HCT116 (cell line): Measurements from ENCODE around the gene ANKRD24. TPM values are rescaled to one million over a fixed set of nuclear protein-coding genes. Genes with fewer than 3 reads are reported as not detected.

Experiments used
- ATAC-seq: fragments of 200-7000 bp; cut with Tn5 transposase; 2 replicates; pipeline ENCODE4 v1.9.1; 2020; ENCODE audit warnings: mild to moderate bottlenecking, moderate library complexity
- BruUV-seq: library from RNA; stranded (reverse); fragments of 400-500 nt; replicated peaks from 2 replicates; lab custom pipeline; 2021; lab: Mats Ljungman, UMichigan
- CTCF ChIA-PET: fragments of 300-600 bp; sonication (Branson Sonifier 250); formaldehyde crosslinking; loops from one replicate; lab custom pipeline; 2021; ENCODE audit warnings: antibody characterized with exemption; lab: Charles Lee
- POLR2A ChIA-PET: fragments of 300-600, 350-600 bp; sonication (Branson Sonifier 250); formaldehyde crosslinking; loops from one replicate; lab custom pipeline; 2021; ENCODE audit warnings: antibody characterized with exemption; lab: Charles Lee
- RAD21 ChIA-PET, 2 experiments: fragments of 300-600 bp; sonication (Branson Sonifier 250); formaldehyde crosslinking; loops; one replicate each; lab custom pipeline; 2023; ENCODE audit warnings: low total read pairs in 2 of 2; ENCODE audit not compliant: uncharacterized antibody in 2 of 2, unreplicated experiment in 2 of 2, low non-redundant PET in 1 of 2; lab: Charles Lee
- DNase-seq: peaks from one replicate; pipeline ENCODE4 v3.0.0-alpha.2; 2010; ENCODE audit warnings: low read depth, low spot score
- H2AFZ ChIP-seq: fragments of 200-600 bp; shearing (Covaris generic), sonication (generic); 2 replicates; pipeline ENCODE4 v1.6.1; 2017; ENCODE audit warnings: low read depth, mixed run types, mixed read lengths, antibody characterized with exemption, low read length; ENCODE audit not compliant: poor library complexity, severe bottlenecking
- H3K27ac ChIP-seq: 2 replicates; pipeline ENCODE4 v1.5.1; 2012; ENCODE audit warnings: low read depth, low read length
- H3K27me3 ChIP-seq: fragments of 200-600 bp; sonication (generic); 2 replicates; pipeline ENCODE4 v1.6.1; 2016; ENCODE audit warnings: mixed run types, low read length, mixed read lengths; ENCODE audit not compliant: insufficient read depth
- H3K36me3 ChIP-seq, 2 experiments: fragments of 200-500 bp in 1 of 2; fragments of 200-600 bp in 1 of 2; sonication (Bioruptor generic) in 1 of 2; sonication (generic) in 1 of 2; 2 replicates each; pipeline versions ENCODE4 v1.5.1 to v1.6.1; 2014 to 2016; ENCODE audit warnings: low read length in 2 of 2, inconsistent platforms in 1 of 2, mixed read lengths in 1 of 2, mixed run types in 1 of 2; ENCODE audit not compliant: insufficient read depth in 2 of 2, control insufficient read depth in 1 of 2
- H3K4me1 ChIP-seq, 2 experiments: fragments of 200-600 bp in 1 of 2; sonication (generic) in 1 of 2; 2 replicates each; pipeline versions ENCODE4 v1.5.1 to v1.6.1; 2012 to 2017; ENCODE audit warnings: low read length in 2 of 2, inconsistent platforms in 1 of 2, mild to moderate bottlenecking in 1 of 2, mixed read lengths in 1 of 2, mixed run types in 1 of 2, moderate library complexity in 1 of 2; ENCODE audit not compliant: insufficient read depth in 2 of 2, control insufficient read depth in 1 of 2
- H3K4me2 ChIP-seq: fragments of 200-600 bp; sonication (generic); 2 replicates; pipeline ENCODE4 v1.6.1; 2017; ENCODE audit warnings: mixed run types, low read length, mixed read lengths
- H3K4me3 ChIP-seq, 2 experiments: fragments of 200-600 bp in 1 of 2; sonication (generic) in 1 of 2; replicated peaks in 1 of 2; 2 replicates each; pipeline ENCODE4 v1.5.1; 2011 to 2016; ENCODE audit warnings: low read length in 2 of 2, control low read depth in 1 of 2, low read depth in 1 of 2, mild to moderate bottlenecking in 1 of 2, mixed read lengths in 1 of 2, mixed run types in 1 of 2
- H3K79me2 ChIP-seq: fragments of 200-600 bp; sonication (generic); 2 replicates; pipeline ENCODE4 v1.6.1; 2017; ENCODE audit warnings: mild to moderate bottlenecking, mixed run types, low read length, moderate library complexity, mixed read lengths; ENCODE audit not compliant: insufficient read depth
- H3K9ac ChIP-seq: fragments of 200-600 bp; sonication (generic); 2 replicates; pipeline ENCODE4 v1.6.1; 2016; ENCODE audit warnings: low read length, mixed read lengths
- H3K9me2 ChIP-seq: fragments of 200-600 bp; sonication (generic), shearing (Covaris generic); 2 replicates; pipeline ENCODE4 v1.6.1; 2017; ENCODE audit warnings: mixed run types, mild to moderate bottlenecking, moderate library complexity; ENCODE audit not compliant: insufficient read depth
- H3K9me3 ChIP-seq, 2 experiments: fragments of 200-500 bp in 1 of 2; fragments of 200-600 bp in 1 of 2; sonication (Bioruptor generic) in 1 of 2; sonication (generic) in 1 of 2; 2 replicates each; pipeline ENCODE4 v1.6.1; 2014 to 2017; ENCODE audit warnings: low read length in 2 of 2, mixed read lengths in 2 of 2, inconsistent platforms in 1 of 2, low read depth in 1 of 2, mild to moderate bottlenecking in 1 of 2, mixed run types in 1 of 2, moderate library complexity in 1 of 2; ENCODE audit not compliant: control insufficient read depth in 1 of 2, insufficient read depth in 1 of 2
- H4K20me1 ChIP-seq: fragments of 200-600 bp; sonication (generic), shearing (Covaris generic); 2 replicates; pipeline ENCODE4 v1.6.1; 2017; ENCODE audit warnings: mixed run types, mild to moderate bottlenecking, moderate library complexity; ENCODE audit not compliant: insufficient read depth
- ATF3 ChIP-seq: IDR thresholded peaks from 2 replicates; pipeline ENCODE4 v1.6.1; 2012
- CBX3 ChIP-seq: IDR thresholded peaks from 2 replicates; pipeline ENCODE4 v1.6.1; 2012; ENCODE audit warnings: low read depth
- CEBPB ChIP-seq: IDR thresholded peaks from 2 replicates; pipeline ENCODE4 v1.6.1; 2012; ENCODE audit warnings: low read depth
- EGR1 ChIP-seq: IDR thresholded peaks from 2 replicates; pipeline ENCODE4 v1.6.1; 2012; ENCODE audit warnings: low read depth
- ELF1 ChIP-seq: IDR thresholded peaks from 2 replicates; pipeline ENCODE4 v1.6.1; 2012; ENCODE audit warnings: low read depth, borderline replicate concordance
- EZH2 ChIP-seq: fragments of 200-600 bp; sonication (generic); IDR thresholded peaks from 2 replicates; pipeline ENCODE4 v1.6.1; 2017; ENCODE audit warnings: antibody characterized with exemption, mixed run types
- EZH2phosphoT487 ChIP-seq: fragments of 200-600 bp; IDR thresholded peaks from 2 replicates; pipeline ENCODE4 v1.6.1; 2018; ENCODE audit warnings: antibody characterized with exemption, borderline replicate concordance
- FOSL1 ChIP-seq: IDR thresholded peaks from 2 replicates; pipeline ENCODE4 v1.6.1; 2012; ENCODE audit warnings: low read depth
- JUND ChIP-seq: IDR thresholded peaks from 2 replicates; pipeline ENCODE4 v1.6.1; 2012
- MAX ChIP-seq: IDR thresholded peaks from 2 replicates; pipeline ENCODE4 v1.6.1; 2012
- POLR2A ChIP-seq: IDR thresholded peaks from 2 replicates; pipeline ENCODE4 v1.7.0; 2011; ENCODE audit warnings: borderline replicate concordance; ENCODE audit not compliant: insufficient read depth, insufficient read length; ENCODE audit errors: extremely low read depth
- POLR2AphosphoS5 ChIP-seq: IDR thresholded peaks from 2 replicates; pipeline ENCODE4 v1.6.1; 2011; ENCODE audit warnings: mild to moderate bottlenecking, low read depth, low read length, moderate library complexity
- RAD21 ChIP-seq: IDR thresholded peaks from 2 replicates; pipeline ENCODE4 v1.6.1; 2012; ENCODE audit warnings: low read depth, mild to moderate bottlenecking
- REST ChIP-seq: IDR thresholded peaks from 2 replicates; pipeline ENCODE4 v1.6.1; 2012; ENCODE audit warnings: low read depth
- SP1 ChIP-seq: IDR thresholded peaks from 2 replicates; pipeline ENCODE4 v1.6.1; 2012; ENCODE audit warnings: low read depth
- TCF7L2 ChIP-seq: IDR thresholded peaks from 2 replicates; pipeline ENCODE4 v1.7.0; 2011; ENCODE audit warnings: borderline replicate concordance, inconsistent platforms; ENCODE audit not compliant: insufficient read depth, insufficient read length; ENCODE audit errors: extremely low read depth
- YY1 ChIP-seq: IDR thresholded peaks from 2 replicates; pipeline ENCODE4 v1.6.1; 2011; ENCODE audit warnings: low read length, low read depth, moderate library complexity, mild to moderate bottlenecking; ENCODE audit not compliant: insufficient replicate concordance; ENCODE audit errors: extremely low read depth
- ZBTB33 ChIP-seq: IDR thresholded peaks from 2 replicates; pipeline ENCODE4 v1.6.1; 2011; ENCODE audit warnings: mild to moderate bottlenecking, low read length, moderate library complexity; ENCODE audit not compliant: insufficient replicate concordance; ENCODE audit errors: extremely low read depth
- ZFX ChIP-seq: fragments of 450-650 bp; IDR thresholded peaks from 2 replicates; pipeline ENCODE4 v1.6.1; 2017
- ZNF274 ChIP-seq: fragments of 200-500 bp; sonication (Bioruptor generic); IDR thresholded peaks from 2 replicates; pipeline ENCODE4 v1.6.1; 2014; ENCODE audit warnings: mild to moderate bottlenecking, low read depth, low read length, inconsistent platforms
- intact Hi-C: fragments of 100-400 bp; cut with micrococcal nuclease; formaldehyde crosslinking; loops from 2 replicates; pipeline ENCODE4 v1.10.0; 2022
- total RNA-seq: library from RNA; stranded (reverse); gene quantifications from one replicate; pipeline ENCODE4 v1.2.1, GENCODE V29; 2021; ENCODE audit not compliant: unreplicated experiment

Gene ANKRD24
- total RNA-seq, 1 experiment from 2014 or later: 1.7 TPM

- intact Hi-C loops: no loop called here
- H3K9me2 ChIP-seq: no peaks in the 10 kb centered on the region
- TF ChIP-seq ZFX: no peak
- TF ChIP-seq YY1: no peak
- TF ChIP-seq ELF1: no peak
- TF ChIP-seq REST: no peak
- no peak for TF ChIP-seq SP1
- TF ChIP-seq ZNF274: no peak
- no peak for TF ChIP-seq ZBTB33
- TF ChIP-seq ATF3: no peak
- no peak for TF ChIP-seq CBX3
- TF ChIP-seq RAD21: no peak
- TF ChIP-seq EZH2phosphoT487: no peak
- no peak for TF ChIP-seq POLR2AphosphoS5
- no peak for TF ChIP-seq POLR2A
- no peak for TF ChIP-seq TCF7L2
- no peak for TF ChIP-seq JUND
- TF ChIP-seq FOSL1: no peak
- no peak for TF ChIP-seq EZH2
- no peak for TF ChIP-seq EGR1
- TF ChIP-seq CEBPB: no peak
- no peak for TF ChIP-seq MAX
- TF ChIP-seq, all 23 proteins: peak for 0
- ChIA-PET RAD21 (no interaction called here), CTCF (no interaction called here), POLR2A (no interaction called here)
- Histone ChIP-seq H3K9ac (no peak overlapping the region), H3K36me3 (no peaks in the 10 kb centered on the region), H4K20me1 (no peaks in the 10 kb centered on the region), H3K27ac (no peak overlapping the region), H3K79me2 (no peaks in the 10 kb centered on the region), H3K9me3 (no peaks in the 10 kb centered on the region), H2AFZ (no peak overlapping the region), H3K4me2 (peak overlapping the region; percentile 50), H3K4me1 (peaks cover 7 to 25% of the 10 kb centered on the region in 2 experiments; a peak in 3 of 4 replicates), H3K4me3 (no peak overlapping the region), H3K27me3 (no peaks in the 10 kb centered on the region)
- BruUV-seq: no TSS peak
- DNase-seq (no peak), ATAC-seq (no peak)
Measured at GRCh38 chr19:4228765-4229178, 46.3 kb downstream of the ANKRD24 start.
